B cell (primary cell): ENCODE measurements around the gene ADAMTS2.

ENCODE experiments used
- EZH2 ChIP-seq: IDR thresholded peaks from 2 replicates; pipeline ENCODE4 v1.6.1; 2012; ENCODE audit warnings: borderline replicate concordance, low read depth, mild to moderate bottlenecking, moderate library complexity, low read length; ENCODE audit not compliant: insufficient read depth, poor library complexity, severe bottlenecking
- TF ChIP-seq, protein P1 (sequence below): fragments of 200-600 bp; IDR thresholded peaks from one replicate; pipeline ENCODE4 v1.8.0; 2022; ENCODE audit warnings: antibody characterized with exemption, mild to moderate bottlenecking

GRCh38 chr5:179309383-179309670 is 35.9 kb downstream of the ADAMTS2 start:
- TF ChIP-seq, protein P1, sequence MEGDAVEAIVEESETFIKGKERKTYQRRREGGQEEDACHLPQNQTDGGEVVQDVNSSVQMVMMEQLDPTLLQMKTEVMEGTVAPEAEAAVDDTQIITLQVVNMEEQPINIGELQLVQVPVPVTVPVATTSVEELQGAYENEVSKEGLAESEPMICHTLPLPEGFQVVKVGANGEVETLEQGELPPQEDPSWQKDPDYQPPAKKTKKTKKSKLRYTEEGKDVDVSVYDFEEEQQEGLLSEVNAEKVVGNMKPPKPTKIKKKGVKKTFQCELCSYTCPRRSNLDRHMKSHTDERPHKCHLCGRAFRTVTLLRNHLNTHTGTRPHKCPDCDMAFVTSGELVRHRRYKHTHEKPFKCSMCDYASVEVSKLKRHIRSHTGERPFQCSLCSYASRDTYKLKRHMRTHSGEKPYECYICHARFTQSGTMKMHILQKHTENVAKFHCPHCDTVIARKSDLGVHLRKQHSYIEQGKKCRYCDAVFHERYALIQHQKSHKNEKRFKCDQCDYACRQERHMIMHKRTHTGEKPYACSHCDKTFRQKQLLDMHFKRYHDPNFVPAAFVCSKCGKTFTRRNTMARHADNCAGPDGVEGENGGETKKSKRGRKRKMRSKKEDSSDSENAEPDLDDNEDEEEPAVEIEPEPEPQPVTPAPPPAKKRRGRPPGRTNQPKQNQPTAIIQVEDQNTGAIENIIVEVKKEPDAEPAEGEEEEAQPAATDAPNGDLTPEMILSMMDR = no peak
- TF ChIP-seq EZH2 = no peak
